Right cardiac atrium (tissue), 5 donors: ENCODE data around the gene HOXB1. TPM values are rescaled to one million over a fixed set of nuclear protein-coding genes. Genes with fewer than 3 reads are reported as not detected.

Experiments
- ATAC-seq, 2 donors: fragments of 200-7000 bp; cut with Tn5 transposase; one replicate each; pipeline versions ENCODE4 v1.8.0 to v1.9.1; 2020; ENCODE audit warnings: moderate library complexity in 2 of 2, mild to moderate bottlenecking in 1 of 2
- DNase-seq, 3 donors: peaks; one replicate each; pipeline ENCODE4 v3.0.0-alpha.2; 2020
- H3K27ac ChIP-seq: one replicate; pipeline ENCODE4 v1.5.1; 2013; ENCODE audit warnings: mild to moderate bottlenecking, low read length, control low read depth, moderate library complexity
- H3K27me3 ChIP-seq: one replicate; pipeline ENCODE4 v1.6.1; 2013; ENCODE audit not compliant: control insufficient read depth, insufficient read depth
- H3K4me1 ChIP-seq: one replicate; pipeline ENCODE4 v1.6.1; 2013; ENCODE audit warnings: low read length; ENCODE audit not compliant: control insufficient read depth, insufficient read depth
- H3K4me3 ChIP-seq: one replicate; pipeline ENCODE4 v1.5.1; 2013; ENCODE audit warnings: low read length, control low read depth
- H3K9me3 ChIP-seq: one replicate; pipeline ENCODE4 v1.6.1; 2013; ENCODE audit warnings: low read length; ENCODE audit not compliant: control insufficient read depth
- WGBS: extraction: QIAGEN DNeasy Blood & Tissue Kit; methylation state at CpG from one replicate; pipeline ENCODE4 v1.1.7; 2013; 5-methylcytosine and 5-hydroxymethylcytosine counted together
- intact Hi-C, 4 donors: fragments of 100-400 bp; cut with DNase I; formaldehyde crosslinking; loops; one replicate each; pipeline versions ENCODE4 v1.11.0 to v1.14.0; 2022 to 2023
- polyA plus RNA-seq: library from polyadenylated mRNA; stranded (reverse); fragments of 200-250 nt; gene quantifications from one replicate; pipeline ENCODE4 v1.2.3, GENCODE V29; 2013
- total RNA-seq, 4 donors: library from RNA; stranded (reverse); fragmentation: NEBNext Ultra II Directional; extraction: Animal tissue kit (Norgen Biotek cat#: 25700); gene quantifications; one replicate each; pipeline ENCODE4 v1.2.1, GENCODE V29; 2021
- donor health status: healthy with polysubstance abuse.
- donor health status: DM: no; HTN: yes; CAD: no.
- donor health status: DM: no; HTN: no; CAD: no.
- donor health status: DM: no; HTN: yes; CAD: no; lungs with severe emphysema.
- donor health status: DM: yes; HTN: yes; CAD: no.

HOXB1 gene
- total and polyA plus RNA-seq, 5 donors = not detected

DNA sequence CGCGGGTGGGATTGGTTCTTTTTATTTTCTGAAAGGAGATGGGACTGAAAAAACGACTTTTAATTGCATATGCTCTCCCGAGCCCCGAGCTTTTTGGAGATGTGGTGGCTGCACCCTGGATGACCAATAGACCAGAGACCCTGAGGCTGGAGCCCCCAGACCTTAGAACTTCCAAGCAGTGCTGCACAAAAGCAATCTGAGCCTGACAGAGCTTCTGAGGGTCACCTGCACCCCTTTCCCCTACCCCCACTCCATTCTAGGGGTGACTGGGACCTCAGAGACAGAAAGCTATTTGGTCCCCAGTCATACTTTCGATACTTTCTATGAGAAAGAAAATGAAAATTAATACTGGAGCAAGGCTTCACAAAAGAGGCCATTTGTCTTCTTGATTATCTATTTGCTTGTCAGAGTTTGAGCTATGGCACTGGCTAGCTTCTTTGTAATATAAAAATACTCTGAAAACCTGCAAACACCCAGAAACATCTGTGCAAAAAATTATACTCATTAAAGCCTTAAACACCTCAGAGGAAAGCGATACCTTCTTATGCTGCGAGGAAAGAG lies 43.8 kb upstream of the HOXB1 start:
- Histone ChIP-seq H3K4me3 (no peak overlapping the region), H3K27ac (no peak overlapping the region), H3K27me3 (peaks cover 5% of the 10 kb centered on the region), H3K9me3 (no peaks in the 10 kb centered on the region), H3K4me1 (peaks cover 2% of the 10 kb centered on the region)
- 56% methylated on average over 8 of the region's 8 CpGs for WGBS
- DNase-seq (no peak), ATAC-seq (no peak)
- intact Hi-C loops = loop anchor here in 1 of 4 donors (5.0 kb wide), 1 partner anchor 32 kb away; no protein-coding TSS in a partner anchor

GRCh38 chr17:48571826-48572417 lies 41.1 kb upstream of the HOXB1 start:
- DNase-seq = no peak
- no peaks in the 10 kb centered on the region for H3K9me3 ChIP-seq
- ATAC-seq = no peak
- intact Hi-C loops = no loop called here
- H3K4me3 ChIP-seq = no peak overlapping the region
- no peak overlapping the region for H3K27ac ChIP-seq
- H3K4me1 ChIP-seq = peaks cover 5% of the 10 kb centered on the region
- H3K27me3 ChIP-seq = peaks cover 5% of the 10 kb centered on the region
- WGBS = 74% methylated on average over 1 of the region's 1 CpG

GRCh38 chr17:48571024-48571818 lies 40.4 kb upstream of the HOXB1 start:
- Histone ChIP-seq H3K27ac (peak overlapping the region; percentile 42), H3K4me1 (peaks cover 7% of the 10 kb centered on the region), H3K27me3 (peaks cover 5% of the 10 kb centered on the region), H3K4me3 (no peak overlapping the region), H3K9me3 (no peaks in the 10 kb centered on the region)
- ATAC-seq (no peak), DNase-seq (no peak)
- intact Hi-C loops = no loop called here
- WGBS = 44% methylated on average over 26 of the region's 26 CpGs

DNA sequence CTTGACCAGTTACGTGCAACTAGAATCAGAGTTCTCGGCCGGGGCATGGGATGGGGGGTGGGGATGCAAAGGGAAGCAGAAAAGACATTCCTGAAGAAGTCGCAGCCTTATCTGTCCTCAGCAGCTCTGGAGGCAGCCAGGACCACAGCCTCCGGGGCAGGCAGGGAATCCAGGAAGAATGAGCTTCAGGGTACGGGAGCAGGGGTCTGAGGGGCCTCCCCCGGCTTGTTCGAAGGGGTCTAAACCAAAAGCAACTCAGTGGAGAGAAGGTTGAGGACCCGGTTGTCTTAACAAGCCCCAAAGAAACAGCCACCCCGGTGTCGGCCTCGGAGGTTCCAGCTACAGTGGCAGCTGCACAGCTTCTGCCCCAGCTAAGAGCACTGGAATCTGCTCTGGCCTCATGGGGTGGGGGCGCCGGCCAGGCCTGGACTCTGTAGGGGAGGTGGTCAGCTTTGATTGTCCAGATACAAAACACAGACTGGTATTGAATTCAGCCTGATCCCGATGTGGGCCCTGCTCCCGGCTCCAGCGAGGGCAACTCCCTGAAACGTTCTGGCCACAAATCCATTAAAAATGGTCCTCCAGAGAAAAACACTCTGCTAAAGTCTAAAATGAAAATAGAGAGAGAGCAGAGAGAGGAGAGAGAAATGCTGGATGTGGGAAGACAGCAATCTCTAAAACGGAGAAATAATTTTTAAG lies 39.7 kb upstream of the HOXB1 start:
- peaks cover 5% of the 10 kb centered on the region for H3K27me3 ChIP-seq
- peak overlapping the region; percentile 54 for H3K27ac ChIP-seq
- DNase-seq (peak in 1 of 3 donors; percentile 62), ATAC-seq (peak in 1 of 2 donors; percentile 28)
- H3K4me1 ChIP-seq = peaks cover 8% of the 10 kb centered on the region
- H3K9me3 ChIP-seq = no peaks in the 10 kb centered on the region
- intact Hi-C loops = no loop called here
- no peak overlapping the region for H3K4me3 ChIP-seq
- 24% methylated on average over 19 of the region's 19 CpGs for WGBS

DNA sequence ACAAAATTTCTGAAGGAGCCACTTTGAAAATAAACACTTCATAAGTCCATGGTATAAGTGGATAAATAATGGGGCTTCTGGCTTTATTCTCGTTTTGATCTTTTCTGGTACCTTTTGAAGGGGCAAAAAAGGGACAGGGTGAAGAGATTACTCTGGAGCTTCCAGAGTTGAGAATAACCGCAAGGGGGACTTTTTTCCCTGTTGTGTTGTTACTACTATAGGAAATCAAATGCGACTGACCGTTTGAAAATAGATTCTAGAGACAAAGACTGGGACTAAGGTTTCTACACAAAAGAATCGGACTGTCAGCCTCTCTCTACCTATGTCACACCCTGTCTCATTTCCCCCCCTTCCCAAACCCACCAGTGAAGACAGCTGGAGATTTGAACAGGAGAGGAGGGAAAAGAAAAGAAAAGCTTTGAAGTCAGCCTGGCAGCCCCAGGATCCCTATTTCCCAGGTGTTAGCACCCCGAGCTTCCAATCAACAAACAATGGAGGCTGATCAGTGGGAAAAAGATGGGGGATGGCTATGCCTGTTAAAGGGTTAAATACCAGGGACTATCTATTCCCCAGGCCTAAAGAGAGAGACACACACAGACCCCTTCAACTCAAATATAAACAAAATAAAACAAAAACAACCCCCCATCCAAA lies 39.0 kb upstream of the HOXB1 start:
- Histone ChIP-seq H3K27ac (peak overlapping the region; percentile 36), H3K4me3 (no peak overlapping the region), H3K27me3 (peaks cover 5% of the 10 kb centered on the region), H3K4me1 (peaks cover 8% of the 10 kb centered on the region), H3K9me3 (no peaks in the 10 kb centered on the region)
- DNase-seq (no peak), ATAC-seq (no peak)
- intact Hi-C loops = no loop called here
- WGBS = 58% methylated on average over 6 of the region's 6 CpGs

GRCh38 chr17:48569240-48569582 lies 38.4 kb upstream of the HOXB1 start:
- peaks cover 5% of the 10 kb centered on the region for H3K27me3 ChIP-seq

DNA sequence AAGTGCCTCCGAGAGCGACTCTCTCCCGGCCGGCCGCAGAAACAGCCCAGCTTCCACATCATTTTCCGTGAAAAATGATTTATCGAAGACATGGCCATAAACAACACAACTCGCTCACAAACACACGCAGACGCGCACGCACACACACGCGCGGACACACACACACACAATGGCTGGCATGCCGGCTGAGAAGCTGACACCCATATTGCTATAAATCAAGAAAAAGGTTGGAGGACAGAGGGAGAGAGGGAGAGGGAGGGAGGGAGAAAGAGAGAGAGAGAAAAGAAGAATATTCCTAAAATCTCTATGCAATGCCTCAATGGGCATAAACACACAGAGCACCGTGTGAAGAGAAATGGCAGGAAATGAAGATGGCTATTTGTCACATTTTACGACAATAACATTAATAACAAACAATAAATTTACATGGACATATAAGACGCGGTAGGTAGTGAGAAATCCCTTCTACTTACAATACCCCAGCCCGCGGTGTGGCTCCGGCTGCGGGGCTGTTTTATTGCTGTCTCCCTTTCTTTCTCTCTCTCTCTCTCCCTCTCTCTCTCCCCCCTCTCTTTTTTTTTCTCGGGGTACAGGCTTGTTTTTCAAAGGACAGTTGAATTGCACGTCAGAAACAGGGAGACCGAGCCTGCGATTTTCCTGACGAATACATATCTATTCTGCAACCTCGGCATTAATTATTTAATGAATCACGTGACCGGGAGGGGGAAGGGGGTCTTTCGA lies 37.9 kb upstream of the HOXB1 start:
- Histone ChIP-seq H3K4me3 (peak overlapping the region; percentile 22), H3K27me3 (peaks cover 5% of the 10 kb centered on the region), H3K4me1 (peaks cover 8% of the 10 kb centered on the region), H3K9me3 (no peaks in the 10 kb centered on the region), H3K27ac (peak overlapping the region; percentile 0)
- no peak for DNase-seq
- intact Hi-C loops = no loop called here
- WGBS = 20% methylated on average over 33 of the region's 33 CpGs
- no peak for ATAC-seq

More at GRCh38 chr17:48569240-48569582, 38.4 kb upstream of the HOXB1 start:
- Histone ChIP-seq H3K4me3 (peak overlapping the region; percentile 22), H3K9me3 (no peaks in the 10 kb centered on the region), H3K4me1 (peaks cover 8% of the 10 kb centered on the region), H3K27ac (no peak overlapping the region)
- intact Hi-C loops = no loop called here
- ATAC-seq (no peak), DNase-seq (no peak)
- 41% methylated on average over 3 of the region's 3 CpGs for WGBS

- DNase-seq (no peak), ATAC-seq (no peak)
- H3K9me3 ChIP-seq = no peaks in the 10 kb centered on the region
- H3K27me3 ChIP-seq = peaks cover 4% of the 10 kb centered on the region
- H3K4me3 ChIP-seq = no peak overlapping the region
- intact Hi-C loops = no loop called here
- H3K4me1 ChIP-seq = peaks cover 8% of the 10 kb centered on the region
- H3K27ac ChIP-seq = peak overlapping the region; percentile 34
- 62% methylated on average over 2 of the region's 2 CpGs for WGBS
These were observed 37.0 kb upstream of the HOXB1 start for GRCh38 chr17:48567646-48568354.

DNA sequence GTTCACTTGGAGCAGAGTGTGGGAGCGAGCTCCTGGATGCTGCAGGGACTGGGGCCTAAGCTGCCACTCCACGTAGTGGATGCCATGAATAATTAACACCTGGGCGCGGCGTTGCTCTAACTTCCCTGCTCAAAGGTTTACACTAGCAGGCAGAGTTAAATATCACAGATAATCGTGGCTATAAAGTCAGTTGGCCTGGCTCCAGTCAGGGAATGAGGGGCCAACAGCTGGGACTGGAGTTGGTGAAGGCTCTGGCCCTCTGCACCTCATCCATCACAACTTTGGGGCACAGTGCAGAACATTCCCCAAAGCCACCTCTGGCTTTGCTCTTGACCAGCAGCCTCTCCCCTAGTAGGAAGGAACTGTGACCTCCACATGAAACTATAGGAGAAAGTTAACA lies 36.4 kb upstream of the HOXB1 start:
- DNase-seq (no peak), ATAC-seq (no peak)
- WGBS = 72% methylated on average over 6 of the region's 6 CpGs
- no peak overlapping the region for H3K4me3 ChIP-seq
- H3K27ac ChIP-seq = peak overlapping the region; percentile 34
- H3K4me1 ChIP-seq = peaks cover 8% of the 10 kb centered on the region
- intact Hi-C loops = no loop called here
- no peaks in the 10 kb centered on the region for H3K9me3 ChIP-seq
- no peaks in the 10 kb centered on the region for H3K27me3 ChIP-seq

- no peak for DNase-seq
- intact Hi-C loops = no loop called here
- Histone ChIP-seq H3K27ac (no peak overlapping the region), H3K4me3 (no peak overlapping the region), H3K4me1 (peaks cover 8% of the 10 kb centered on the region), H3K27me3 (no peaks in the 10 kb centered on the region), H3K9me3 (no peaks in the 10 kb centered on the region)
- no peak for ATAC-seq
- WGBS = 41% methylated on average over 2 of the region's 2 CpGs
These were observed 35.9 kb upstream of the HOXB1 start for GRCh38 chr17:48566717-48567116.
